GM19099 (cell line): Measurements from ENCODE around the gene CTTN.

Experiments
- POLR2A ChIP-seq: IDR thresholded peaks from 3 replicates; pipeline ENCODE4 v1.6.1; 2011; ENCODE audit warnings: low read depth; ENCODE audit not compliant: insufficient read length; ENCODE audit errors: extremely low read depth

CTTN gene

DNA sequence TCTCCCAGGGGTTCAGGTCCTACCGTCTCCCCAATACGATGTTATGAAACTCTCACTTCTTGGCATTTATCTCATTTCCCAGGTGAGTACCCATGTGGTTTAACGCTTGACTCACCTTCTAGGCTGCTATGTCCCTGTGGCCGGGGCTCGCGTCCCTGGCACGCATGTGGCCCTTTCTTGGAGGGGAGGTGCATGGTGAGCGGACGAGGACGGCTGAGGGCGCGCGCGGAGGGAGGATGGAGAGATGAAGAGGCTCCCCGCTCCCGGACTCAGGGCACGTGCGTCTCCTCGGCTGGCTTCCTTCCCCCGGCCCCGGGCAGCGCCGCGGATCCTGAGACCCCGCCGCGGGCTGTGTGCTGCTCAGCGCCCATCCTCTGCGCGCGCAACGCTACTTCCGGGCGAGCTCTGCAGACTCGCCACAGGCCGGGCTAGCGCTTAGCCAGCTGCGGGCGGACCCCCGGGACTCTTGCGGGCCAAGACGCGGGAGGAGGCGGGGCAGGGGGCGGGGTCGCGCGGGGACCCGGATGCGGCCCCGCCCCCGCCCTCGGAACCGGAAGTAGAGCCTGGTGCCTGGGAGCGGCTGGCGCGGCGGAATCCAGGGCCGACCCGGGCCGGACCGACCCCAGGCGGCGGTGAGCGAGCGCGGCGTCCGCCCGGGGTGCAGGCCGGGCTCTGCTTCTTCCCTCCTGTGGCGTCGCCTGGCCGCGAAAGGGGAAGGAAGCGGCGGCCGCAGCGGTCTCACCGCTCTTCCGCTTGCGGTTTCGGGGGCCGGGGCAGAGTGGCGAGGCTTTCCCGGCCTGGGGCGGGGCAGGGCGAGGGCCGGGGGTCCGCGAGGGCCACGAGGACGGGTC is at the start of gene CTTN:
Gene CTTN, plus strand, starts transcription at position 547 of the 851 bp plus-strand sequence. CDS start 8,769 bp downstream, outside the sequence.
- TF ChIP-seq POLR2A: no peak

DNA sequence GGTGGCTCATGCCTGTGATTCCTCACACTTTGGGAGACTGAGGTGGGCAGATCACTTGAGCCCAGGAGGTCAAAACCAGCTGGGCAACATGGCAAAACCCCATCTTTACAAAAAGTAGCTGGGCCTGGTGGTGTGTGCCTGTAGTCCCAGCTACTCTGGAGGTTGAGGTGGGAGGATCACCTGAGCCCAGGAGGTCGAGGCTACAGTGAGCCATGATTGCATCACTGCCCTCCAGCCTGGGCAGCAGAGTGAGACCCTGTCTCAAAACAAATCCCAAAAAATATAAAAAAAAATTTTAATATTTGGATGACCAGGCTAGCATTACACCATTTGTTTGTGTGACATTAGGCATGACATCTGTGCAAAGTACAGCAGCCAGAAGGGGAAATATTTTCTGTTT is 49.7 kb upstream of the CTTN start:
- TF ChIP-seq POLR2A: no peak

DNA sequence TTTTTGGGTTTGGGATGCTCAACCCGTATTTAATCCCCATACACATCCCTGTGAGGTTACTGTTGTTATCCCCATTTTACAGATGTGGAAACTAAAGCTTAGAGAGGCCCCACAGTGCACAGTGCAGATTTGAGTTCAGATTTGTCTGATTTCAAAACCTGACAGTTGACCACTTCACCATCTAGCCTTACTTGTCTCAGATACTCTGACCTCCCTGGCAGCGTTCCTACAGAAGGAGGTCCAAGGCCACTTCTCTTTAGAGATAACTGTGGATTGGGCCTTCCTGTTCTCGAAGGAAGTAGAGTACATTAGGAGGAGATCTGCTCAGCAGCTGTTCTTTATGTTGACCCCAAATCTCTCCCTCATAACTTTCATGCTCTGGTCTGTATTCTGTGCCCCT is 46.7 kb upstream of the CTTN start:
- TF ChIP-seq POLR2A: no peak

DNA sequence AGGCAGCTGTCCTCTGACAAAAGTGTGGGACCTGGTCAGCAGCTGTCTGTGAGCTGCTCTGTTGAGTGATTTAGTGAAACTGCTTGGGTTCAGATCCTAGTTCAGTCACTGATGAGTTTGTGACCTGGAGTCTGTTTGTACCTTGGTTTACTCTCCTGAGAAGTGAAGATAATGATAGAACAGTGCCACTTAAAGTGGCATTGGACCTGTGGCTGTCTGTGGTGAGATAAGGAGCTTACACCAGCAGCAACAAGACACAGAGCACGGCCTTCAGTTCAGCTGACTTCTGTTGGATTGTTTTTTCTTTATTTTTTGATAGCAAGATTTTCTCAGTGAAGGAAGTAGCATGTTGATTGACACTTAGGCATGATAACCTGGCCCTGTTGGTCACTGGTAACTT is 46.2 kb upstream of the CTTN start:
- TF ChIP-seq POLR2A: no peak

DNA sequence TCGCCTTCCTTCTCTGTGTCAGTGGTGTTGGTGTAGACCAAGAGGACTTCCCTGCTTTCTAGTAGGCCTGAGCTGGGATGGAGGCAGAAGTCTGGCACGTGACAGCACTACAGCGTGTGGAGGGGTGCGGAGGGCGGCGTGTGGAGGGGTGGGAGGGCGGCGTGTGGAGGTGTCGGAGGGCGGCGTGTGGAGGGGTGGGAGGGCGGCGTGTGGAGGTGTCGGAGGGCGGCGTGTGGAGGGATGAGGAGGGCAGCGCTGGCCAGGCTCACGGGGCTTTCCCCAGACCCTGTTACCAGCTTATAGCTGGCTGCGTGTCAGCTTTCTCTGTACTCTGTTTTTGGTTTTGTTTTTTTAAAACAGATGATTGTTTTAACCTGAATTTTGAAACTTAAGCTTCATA is 45.7 kb upstream of the CTTN start:
- no peak for TF ChIP-seq POLR2A

DNA sequence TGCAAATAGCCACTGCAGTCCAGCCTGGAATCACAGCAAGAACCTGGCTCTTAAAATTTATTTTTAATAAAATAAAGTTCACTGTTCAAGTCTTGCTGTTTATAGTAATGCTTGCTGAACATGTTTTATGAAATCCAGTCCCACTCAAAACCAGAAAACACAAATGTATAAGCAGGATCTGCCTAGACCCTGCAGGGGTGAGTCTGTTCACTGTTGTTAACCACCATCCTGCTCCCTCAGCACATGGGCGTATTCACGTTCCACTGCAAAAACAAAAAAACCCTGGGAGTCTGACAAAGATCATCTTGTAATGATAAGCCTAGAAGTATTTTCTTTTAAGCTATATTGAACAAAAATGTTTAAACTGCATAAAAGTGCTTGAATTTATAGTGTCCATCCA is 45.0 kb upstream of the CTTN start:
- TF ChIP-seq POLR2A: no peak

DNA sequence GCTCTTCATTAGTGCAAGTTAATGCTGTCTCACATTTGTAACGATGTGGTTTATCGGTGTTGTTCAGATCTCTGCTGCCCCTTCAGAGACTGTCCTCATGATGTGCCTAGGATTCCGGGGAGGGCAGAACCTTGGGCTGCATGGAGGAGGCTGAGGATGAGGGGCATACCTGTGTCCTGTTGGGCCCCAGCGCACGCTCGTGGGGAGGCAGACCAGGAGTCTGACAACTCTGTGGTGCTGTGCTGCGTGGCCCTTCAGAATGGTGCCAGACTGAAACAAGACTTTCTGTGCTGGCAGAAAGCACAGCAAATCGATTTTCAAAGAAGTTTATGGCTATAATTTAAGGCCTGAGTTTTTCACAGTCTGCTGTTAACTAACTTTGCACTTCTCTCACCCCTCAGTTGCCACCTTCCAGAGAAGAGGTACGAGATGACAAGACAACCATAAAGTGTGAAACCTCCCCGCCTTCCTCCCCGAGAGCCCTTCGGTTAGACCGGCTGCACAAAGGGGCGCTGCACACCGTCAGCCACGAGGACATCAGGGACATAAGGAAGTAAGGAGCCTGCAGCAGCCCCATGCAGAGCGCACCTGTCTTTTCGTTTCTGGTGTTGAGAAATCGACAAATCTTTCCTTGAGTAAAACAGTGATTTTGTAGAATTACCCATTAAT is 44.3 kb upstream of the CTTN start:
- no peak for TF ChIP-seq POLR2A

DNA sequence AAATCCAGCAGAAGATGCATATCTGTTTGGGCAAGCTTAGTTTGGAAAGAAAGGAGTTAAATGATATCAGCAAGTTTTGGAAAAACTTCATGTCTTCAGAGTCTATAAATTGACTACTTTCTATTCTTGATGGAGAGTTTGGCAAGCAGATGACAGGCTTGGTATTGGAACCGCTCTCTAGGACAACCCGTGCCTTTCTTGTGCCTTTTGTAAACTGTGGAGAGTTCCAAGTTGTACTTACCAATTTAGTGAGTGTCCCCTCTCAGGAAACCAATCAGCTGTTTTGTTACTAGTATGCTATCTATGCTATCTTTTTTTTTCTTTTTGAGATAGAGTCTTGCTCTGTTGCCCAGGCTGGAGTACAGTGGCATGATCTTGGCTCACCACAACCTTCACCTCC is 43.7 kb upstream of the CTTN start:
- no peak for TF ChIP-seq POLR2A

DNA sequence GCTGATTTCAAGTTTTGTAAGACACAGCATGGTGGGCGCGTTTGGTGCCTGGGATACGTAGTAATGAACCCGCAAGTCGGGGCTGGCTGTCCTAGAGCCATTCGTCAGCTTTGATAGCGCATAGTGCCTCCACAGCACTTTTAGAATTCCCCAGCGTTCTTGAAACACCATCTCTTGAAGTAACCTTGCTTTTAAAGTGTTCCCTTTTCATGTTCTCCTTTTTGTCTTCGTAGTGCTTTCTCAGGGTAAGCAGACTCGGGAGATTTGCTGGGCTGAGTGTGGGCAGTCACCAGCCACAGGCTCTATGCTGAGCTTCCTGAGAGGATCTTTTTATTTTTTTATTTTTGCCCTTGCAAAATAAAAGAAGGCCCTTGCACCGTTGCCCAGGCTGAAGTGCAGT is 39.6 kb upstream of the CTTN start:
- no peak for TF ChIP-seq POLR2A

DNA sequence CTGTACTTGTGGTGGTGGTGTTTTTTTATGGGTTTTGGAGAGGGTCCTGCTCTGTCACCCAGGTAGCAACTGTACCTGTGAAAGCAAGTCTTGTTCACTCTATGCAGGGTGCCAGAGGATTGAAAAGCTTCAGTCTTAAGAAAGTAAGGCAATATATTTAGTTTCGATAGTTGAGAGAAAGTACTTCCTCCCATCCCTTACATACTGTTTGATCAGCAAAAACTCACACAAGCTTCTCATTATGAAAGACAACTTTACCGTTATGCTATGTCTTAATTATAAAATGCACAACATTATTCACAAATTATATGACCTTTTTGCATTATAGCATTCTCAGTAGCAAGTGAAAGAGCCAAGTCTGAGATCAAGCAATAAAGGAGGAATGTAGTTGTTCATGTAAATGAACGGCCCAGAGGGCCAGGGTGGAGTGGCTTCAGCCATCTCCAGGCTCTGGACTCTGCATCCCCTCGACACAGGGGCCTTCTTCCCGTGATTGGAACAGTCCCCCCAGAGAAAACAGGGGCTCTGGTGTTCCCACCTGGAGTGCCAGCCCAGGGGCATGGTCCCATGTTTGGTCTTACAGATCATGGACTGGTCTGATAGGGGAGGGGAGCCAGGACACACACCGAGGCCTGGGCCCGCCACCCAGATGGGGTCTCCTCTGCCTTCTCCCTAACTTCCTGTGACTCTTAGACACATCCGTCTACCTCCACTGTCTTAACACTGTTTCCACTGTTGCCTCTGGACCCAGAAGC is 38.7 kb upstream of the CTTN start:
- no peak for TF ChIP-seq POLR2A

DNA sequence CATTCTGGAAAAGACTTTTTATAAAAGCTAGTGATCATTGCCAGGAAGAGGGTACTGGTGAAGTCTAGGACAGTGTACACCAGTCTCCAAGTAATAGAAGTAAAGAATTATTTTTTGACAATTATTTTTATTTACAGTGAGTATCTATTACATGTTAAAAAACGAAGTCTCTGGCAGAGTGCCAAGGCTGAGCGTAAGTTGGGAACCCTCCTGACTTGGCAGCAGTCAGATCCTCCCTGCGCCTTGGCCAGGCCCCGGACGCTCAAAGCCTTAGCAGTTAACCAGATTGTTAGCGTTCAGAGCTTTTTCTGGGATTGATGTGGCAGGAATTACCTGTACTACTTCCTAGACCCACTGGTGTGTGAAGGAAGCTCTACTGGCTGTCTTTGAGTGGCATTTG is 38.1 kb upstream of the CTTN start:
- no peak for TF ChIP-seq POLR2A

DNA sequence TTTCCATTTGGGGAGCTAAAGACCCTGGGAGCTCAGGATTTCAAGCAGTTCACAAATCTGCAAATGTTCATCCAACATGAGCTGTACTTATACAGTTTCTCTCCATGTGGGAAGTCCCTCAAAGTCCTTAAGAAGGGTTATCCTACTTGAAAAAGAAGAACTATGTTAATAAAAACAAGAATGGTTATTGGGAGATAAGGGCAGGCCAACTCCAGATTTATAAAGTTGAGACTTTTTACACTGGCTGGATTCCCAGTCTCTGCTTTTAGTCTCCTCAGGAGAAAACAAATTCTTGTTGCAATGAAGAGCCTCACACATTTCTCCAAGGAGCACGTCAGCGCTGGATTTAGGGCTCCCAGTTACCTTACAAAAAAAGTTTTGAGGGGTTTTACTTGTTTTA is 34.2 kb upstream of the CTTN start:
- TF ChIP-seq POLR2A: no peak

DNA sequence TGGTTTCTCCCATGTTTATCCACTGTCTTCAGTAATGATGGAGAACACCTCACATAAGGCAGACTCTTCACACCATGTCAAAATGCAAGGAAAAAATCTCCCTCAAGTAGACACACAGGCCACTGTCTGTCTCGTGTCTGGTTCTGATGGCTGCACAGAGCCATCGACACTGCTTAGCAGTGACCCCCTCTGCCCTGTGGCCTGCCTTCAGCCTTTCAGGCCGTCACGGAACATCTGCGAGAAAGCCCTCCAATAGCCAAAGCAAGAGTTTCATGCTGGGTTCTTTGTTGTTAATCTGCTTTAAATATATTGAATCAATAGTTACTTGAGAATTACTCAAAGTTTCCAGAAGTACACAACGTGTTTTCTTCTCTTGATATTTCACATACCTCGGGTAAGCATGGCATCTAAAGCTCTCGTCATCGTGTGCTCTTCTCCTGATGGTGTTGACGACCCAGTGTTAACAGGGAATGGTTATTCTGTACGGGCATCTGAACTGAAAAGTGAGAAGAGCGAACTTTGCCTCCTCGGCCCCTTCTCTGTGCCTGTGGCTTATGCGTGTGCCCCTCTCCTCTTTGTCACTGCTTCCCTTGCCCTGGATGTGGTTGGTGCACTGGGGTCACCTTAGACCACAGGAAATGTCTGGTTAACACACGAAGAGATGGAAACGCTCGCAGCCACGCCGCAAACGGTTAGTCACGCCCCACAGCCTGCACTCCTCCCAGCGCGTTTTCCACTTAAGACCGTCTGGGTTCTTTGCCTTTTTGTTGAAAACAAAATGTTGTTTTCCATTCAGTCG is 33.4 kb upstream of the CTTN start:
- no peak for TF ChIP-seq POLR2A

DNA sequence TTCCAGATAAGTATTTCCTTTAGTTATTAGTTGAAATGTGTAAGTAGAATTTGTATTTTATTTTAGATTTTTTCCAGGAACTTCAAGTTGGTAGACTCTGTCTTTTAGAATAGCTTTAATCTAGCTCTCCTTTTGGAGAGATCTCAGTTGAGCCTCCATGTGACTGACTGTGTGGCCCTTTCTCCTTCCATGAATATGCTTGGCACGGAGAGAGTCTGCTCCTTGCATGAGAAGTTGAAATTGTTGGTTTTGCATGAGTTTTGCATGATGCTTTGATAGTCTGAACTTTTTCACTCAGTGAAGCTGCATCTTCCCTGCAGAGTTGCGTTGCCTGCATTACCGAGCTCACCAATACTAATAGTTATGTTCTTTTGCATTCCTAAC is 32.8 kb upstream of the CTTN start:
- no peak for TF ChIP-seq POLR2A

DNA sequence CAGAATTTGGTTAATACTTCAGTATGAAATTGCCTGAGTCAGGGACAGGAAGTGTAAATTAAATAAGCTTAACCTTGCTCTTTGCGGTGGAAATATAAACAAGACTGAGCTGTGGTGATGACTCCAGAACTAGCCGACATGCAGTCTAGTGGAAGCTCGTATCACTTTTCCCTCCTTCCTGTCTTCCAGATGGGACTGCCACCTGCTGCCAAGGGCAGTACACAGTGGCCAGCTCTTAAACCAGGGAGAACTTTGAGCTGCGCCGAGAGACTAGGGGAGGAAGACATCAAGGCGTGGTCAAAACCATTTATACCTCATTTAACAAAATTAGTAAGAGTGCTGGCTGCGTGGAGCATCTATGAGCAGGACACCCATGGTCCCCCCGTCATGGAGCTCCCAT is 31.3 kb upstream of the CTTN start:
- no peak for TF ChIP-seq POLR2A
